OCI-LY3 (cell line): ENCODE data around the gene FMR1.

Source experiments
- H2AFZ ChIP-seq: fragments of 200-600, 300-600 bp; shearing (Covaris generic); 2 replicates; pipeline ENCODE4 v1.6.0; 2014; ENCODE audit warnings: antibody characterized with exemption, low read depth, low read length
- H3K27ac ChIP-seq: fragments of 200-600, 300-600 bp; sonication (generic); 2 replicates; pipeline ENCODE4 v1.5.1; 2014; ENCODE audit warnings: mild to moderate bottlenecking, low read length, moderate library complexity, mixed read lengths
- H3K27me3 ChIP-seq: fragments of 200-600, 300-600 bp; sonication (generic); 2 replicates; pipeline ENCODE4 v1.6.1; 2014; ENCODE audit warnings: low read depth, low read length, mixed read lengths
- H3K36me3 ChIP-seq: fragments of 200-600, 300-600 bp; sonication (generic); replicated peaks from 2 replicates; pipeline ENCODE3; 2014; ENCODE audit warnings: low read depth, low read length, mixed read lengths
- H3K4me1 ChIP-seq: fragments of 300-600, 200-600 bp; sonication (generic); 2 replicates; pipeline ENCODE4 v1.6.1; 2014; ENCODE audit warnings: low read length, mixed read lengths
- H3K4me2 ChIP-seq: fragments of 200-600, 300-600 bp; sonication (generic); 2 replicates; pipeline ENCODE4 v1.6.1; 2014; ENCODE audit warnings: low read length, mixed read lengths
- H3K4me3 ChIP-seq: fragments of 300-600, 200-600 bp; sonication (generic); 2 replicates; pipeline ENCODE4 v1.5.1; 2014; ENCODE audit warnings: antibody characterized with exemption, mild to moderate bottlenecking, low read length, moderate library complexity
- H3K79me2 ChIP-seq: fragments of 300-600, 200-600 bp; shearing (Covaris generic); 2 replicates; pipeline ENCODE4 v1.6.1; 2014; ENCODE audit warnings: mild to moderate bottlenecking, low read length, mixed read lengths
- H3K9ac ChIP-seq: fragments of 300-600, 200-600 bp; shearing (Covaris generic); 2 replicates; pipeline ENCODE4 v1.6.0; 2014; ENCODE audit warnings: mild to moderate bottlenecking, low read length, moderate library complexity
- H3K9me3 ChIP-seq: fragments of 200-600, 300-600 bp; shearing (Covaris generic); 2 replicates; pipeline ENCODE4 v1.6.1; 2014; ENCODE audit warnings: low read length, mixed read lengths; ENCODE audit not compliant: insufficient read depth
- H4K20me1 ChIP-seq: fragments of 200-600, 300-600 bp; sonication (generic); 2 replicates; pipeline ENCODE4 v1.6.1; 2016; ENCODE audit warnings: low read length, mixed read lengths; ENCODE audit not compliant: insufficient read depth
- EZH2phosphoT487 ChIP-seq: fragments of 200-600 bp; shearing (Covaris generic); IDR thresholded peaks from 2 replicates; pipeline ENCODE4 v1.6.1; 2018; ENCODE audit warnings: antibody characterized with exemption, mixed run types, low read depth
- TF ChIP-seq, protein P1 (sequence below): fragments of 200-600, 300-600 bp; sonication (generic); IDR thresholded peaks from 2 replicates; pipeline ENCODE4 v1.5.1; 2014; ENCODE audit warnings: antibody characterized with exemption, low read length, low read depth

The FMR1 gene

DNA sequence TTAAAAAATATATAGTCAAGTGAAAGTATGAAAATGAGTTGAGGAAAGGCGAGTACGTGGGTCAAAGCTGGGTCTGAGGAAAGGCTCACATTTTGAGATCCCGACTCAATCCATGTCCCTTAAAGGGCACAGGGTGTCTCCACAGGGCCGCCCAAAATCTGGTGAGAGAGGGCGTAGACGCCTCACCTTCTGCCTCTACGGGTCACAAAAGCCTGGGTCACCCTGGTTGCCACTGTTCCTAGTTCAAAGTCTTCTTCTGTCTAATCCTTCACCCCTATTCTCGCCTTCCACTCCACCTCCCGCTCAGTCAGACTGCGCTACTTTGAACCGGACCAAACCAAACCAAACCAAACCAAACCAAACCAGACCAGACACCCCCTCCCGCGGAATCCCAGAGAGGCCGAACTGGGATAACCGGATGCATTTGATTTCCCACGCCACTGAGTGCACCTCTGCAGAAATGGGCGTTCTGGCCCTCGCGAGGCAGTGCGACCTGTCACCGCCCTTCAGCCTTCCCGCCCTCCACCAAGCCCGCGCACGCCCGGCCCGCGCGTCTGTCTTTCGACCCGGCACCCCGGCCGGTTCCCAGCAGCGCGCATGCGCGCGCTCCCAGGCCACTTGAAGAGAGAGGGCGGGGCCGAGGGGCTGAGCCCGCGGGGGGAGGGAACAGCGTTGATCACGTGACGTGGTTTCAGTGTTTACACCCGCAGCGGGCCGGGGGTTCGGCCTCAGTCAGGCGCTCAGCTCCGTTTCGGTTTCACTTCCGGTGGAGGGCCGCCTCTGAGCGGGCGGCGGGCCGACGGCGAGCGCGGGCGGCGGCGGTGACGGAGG lies at the start of gene FMR1:
FMR1 (plus strand) TSS at position 728 of the 831 bp plus-strand sequence. CDS start 261 bp downstream, outside the sequence.
- peaks cover 45% of the 10 kb centered on the region for H3K79me2 ChIP-seq
- H3K9ac ChIP-seq: peak within 1 kb of the TSS; percentile 94
- H2AFZ ChIP-seq: peak within 1 kb of the TSS; percentile 90
- peaks cover 36% of the 10 kb centered on the region for H4K20me1 ChIP-seq
- peaks cover 37% of the 10 kb centered on the region for H3K4me1 ChIP-seq
- H3K27ac ChIP-seq: peak within 1 kb of the TSS; percentile 86
- H3K4me2 ChIP-seq: peak within 1 kb of the TSS; percentile 91
- H3K36me3 ChIP-seq: no peaks in the 10 kb centered on the region
- H3K4me3 ChIP-seq: peak within 1 kb of the TSS; percentile 95
- TF ChIP-seq EZH2phosphoT487: no peak
- TF ChIP-seq, protein P1, sequence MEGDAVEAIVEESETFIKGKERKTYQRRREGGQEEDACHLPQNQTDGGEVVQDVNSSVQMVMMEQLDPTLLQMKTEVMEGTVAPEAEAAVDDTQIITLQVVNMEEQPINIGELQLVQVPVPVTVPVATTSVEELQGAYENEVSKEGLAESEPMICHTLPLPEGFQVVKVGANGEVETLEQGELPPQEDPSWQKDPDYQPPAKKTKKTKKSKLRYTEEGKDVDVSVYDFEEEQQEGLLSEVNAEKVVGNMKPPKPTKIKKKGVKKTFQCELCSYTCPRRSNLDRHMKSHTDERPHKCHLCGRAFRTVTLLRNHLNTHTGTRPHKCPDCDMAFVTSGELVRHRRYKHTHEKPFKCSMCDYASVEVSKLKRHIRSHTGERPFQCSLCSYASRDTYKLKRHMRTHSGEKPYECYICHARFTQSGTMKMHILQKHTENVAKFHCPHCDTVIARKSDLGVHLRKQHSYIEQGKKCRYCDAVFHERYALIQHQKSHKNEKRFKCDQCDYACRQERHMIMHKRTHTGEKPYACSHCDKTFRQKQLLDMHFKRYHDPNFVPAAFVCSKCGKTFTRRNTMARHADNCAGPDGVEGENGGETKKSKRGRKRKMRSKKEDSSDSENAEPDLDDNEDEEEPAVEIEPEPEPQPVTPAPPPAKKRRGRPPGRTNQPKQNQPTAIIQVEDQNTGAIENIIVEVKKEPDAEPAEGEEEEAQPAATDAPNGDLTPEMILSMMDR: no peak
- no peaks in the 10 kb centered on the region for H3K9me3 ChIP-seq
- no peaks in the 10 kb centered on the region for H3K27me3 ChIP-seq

DNA sequence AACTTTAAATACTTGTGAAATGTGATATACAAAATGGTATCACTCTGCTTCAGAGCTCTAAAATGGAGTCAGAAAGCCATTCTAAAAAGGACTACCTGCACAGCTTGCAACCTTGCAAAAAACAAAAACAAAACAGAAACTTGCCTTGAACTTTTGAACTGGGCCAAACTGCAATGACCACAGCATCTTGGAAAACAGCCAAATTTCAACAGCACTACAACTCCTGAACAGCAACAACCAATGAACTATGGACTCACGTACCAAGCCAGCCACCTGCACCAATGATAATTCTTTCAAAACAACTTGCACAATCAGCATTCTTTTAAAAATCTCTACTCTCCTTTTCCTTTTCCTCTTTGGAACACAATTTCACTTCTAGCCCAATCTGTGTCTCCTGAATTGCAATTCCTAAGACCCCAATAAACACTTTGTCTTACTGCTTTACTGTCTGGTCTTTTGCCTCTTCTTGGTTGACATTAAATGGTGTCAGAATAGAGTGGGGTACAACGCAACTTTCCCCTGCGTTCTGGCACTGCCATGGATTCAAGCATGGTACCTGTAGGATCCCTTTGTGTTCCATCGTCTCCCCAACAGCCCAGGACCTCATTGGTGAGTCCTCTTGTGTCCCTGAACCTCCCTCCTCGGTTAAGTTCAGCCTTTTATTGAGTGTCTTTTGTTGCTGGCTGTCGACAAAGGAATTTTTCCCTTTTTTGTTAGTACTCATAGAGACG lies 35.7 kb upstream of the FMR1 start:
- H3K4me1 ChIP-seq: no peaks in the 10 kb centered on the region
- no peak overlapping the region for H3K9ac ChIP-seq
- no peak overlapping the region for H2AFZ ChIP-seq
- no peak overlapping the region for H3K4me2 ChIP-seq
- no peaks in the 10 kb centered on the region for H3K79me2 ChIP-seq
- no peak overlapping the region for H3K27ac ChIP-seq
- no peaks in the 10 kb centered on the region for H3K27me3 ChIP-seq
- TF ChIP-seq EZH2phosphoT487: no peak
- TF ChIP-seq, protein P1: no peak
- H4K20me1 ChIP-seq: no peaks in the 10 kb centered on the region
- H3K9me3 ChIP-seq: no peaks in the 10 kb centered on the region
- no peaks in the 10 kb centered on the region for H3K36me3 ChIP-seq
- H3K4me3 ChIP-seq: no peak overlapping the region

DNA sequence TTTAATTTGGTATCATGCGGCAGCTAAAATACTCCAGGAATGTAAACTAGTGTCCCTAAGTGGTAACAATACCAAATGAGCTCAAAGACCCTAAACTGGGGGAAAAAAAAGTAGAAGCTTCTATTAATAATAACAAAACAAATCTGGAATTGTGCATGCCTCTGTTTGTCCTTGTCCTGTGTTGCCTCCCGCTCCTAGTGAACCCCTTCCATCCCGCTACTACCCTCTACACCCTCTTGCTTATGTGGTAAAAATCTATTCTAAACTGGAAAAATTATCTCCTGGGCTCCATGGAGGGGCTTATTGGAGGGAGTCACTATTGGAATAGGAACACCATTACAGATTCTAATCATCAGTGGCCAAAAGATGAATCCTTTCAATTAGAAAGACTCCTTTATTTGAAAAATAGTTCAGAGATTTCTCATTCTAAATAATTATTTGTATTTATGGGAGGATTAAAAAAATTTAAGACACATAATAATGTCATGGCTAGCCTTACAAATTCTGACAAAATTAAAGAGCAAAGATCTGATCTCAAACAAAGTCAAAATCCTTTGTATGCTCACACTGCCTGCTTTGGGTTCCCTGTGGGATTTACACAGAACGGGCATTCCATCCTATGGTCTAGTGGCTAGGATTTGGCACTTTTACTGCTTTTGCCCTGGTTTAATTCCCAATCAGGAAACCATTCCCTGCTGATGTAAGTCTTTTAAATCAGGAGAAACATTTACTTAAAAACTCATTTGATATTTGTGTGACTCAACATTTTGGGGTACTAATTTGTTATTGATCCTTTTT lies 34.7 kb upstream of the FMR1 start:
- H3K27me3 ChIP-seq: no peaks in the 10 kb centered on the region
- H3K4me1 ChIP-seq: no peaks in the 10 kb centered on the region
- no peaks in the 10 kb centered on the region for H3K9me3 ChIP-seq
- H4K20me1 ChIP-seq: no peaks in the 10 kb centered on the region
- H3K9ac ChIP-seq: no peak overlapping the region
- H2AFZ ChIP-seq: no peak overlapping the region
- H3K4me3 ChIP-seq: no peak overlapping the region
- H3K27ac ChIP-seq: no peak overlapping the region
- TF ChIP-seq, protein P1: no peak
- TF ChIP-seq EZH2phosphoT487: no peak
- H3K36me3 ChIP-seq: no peaks in the 10 kb centered on the region
- H3K79me2 ChIP-seq: no peaks in the 10 kb centered on the region
- no peak overlapping the region for H3K4me2 ChIP-seq

DNA sequence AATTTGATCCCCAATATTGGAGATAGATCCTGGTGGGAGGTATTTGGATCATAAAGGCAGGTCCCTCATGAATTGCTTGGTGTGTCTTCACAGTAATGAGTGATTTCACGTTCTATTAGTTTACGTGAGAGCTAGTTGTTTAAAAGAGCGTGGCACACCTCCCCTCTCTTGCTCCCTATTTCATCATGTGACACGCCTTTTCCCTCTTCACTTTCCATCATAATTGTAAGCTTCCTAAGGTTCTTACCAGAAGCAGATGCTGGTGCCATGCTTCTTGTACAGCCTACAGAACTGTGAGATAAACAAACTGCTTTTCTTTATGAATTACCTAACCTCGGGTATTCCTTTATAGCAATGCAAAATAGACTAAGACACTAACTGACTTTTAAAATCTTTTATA lies 34.0 kb upstream of the FMR1 start:
- Histone ChIP-seq H2AFZ (no peak overlapping the region), H3K27me3 (no peaks in the 10 kb centered on the region), H3K36me3 (no peaks in the 10 kb centered on the region), H4K20me1 (no peaks in the 10 kb centered on the region), H3K4me2 (no peak overlapping the region), H3K4me1 (no peaks in the 10 kb centered on the region), H3K4me3 (no peak overlapping the region), H3K79me2 (no peaks in the 10 kb centered on the region), H3K9me3 (no peaks in the 10 kb centered on the region), H3K27ac (no peak overlapping the region), H3K9ac (no peak overlapping the region)
- TF ChIP-seq, protein P1: no peak
- no peak for TF ChIP-seq EZH2phosphoT487
